KMS-11 (cell line): ENCODE measurements around the gene SPINK4.

ENCODE experiments used
- H2AFZ ChIP-seq: fragments of 200-600 bp; sonication (generic); 2 replicates; pipeline ENCODE4 v1.6.1; 2016; ENCODE audit warnings: antibody characterized with exemption, mixed run types, low read depth
- H3K27ac ChIP-seq: fragments of 200-600 bp; sonication (generic); 2 replicates; pipeline ENCODE4 v1.6.1; 2016; ENCODE audit warnings: mild to moderate bottlenecking, mixed run types
- H3K27me3 ChIP-seq: fragments of 200-600 bp; sonication (generic); 2 replicates; pipeline ENCODE4 v1.6.1; 2017; ENCODE audit warnings: mild to moderate bottlenecking, low read depth, mixed run types, moderate library complexity; ENCODE audit not compliant: insufficient read depth
- H3K36me3 ChIP-seq: fragments of 200-600 bp; sonication (generic); 2 replicates; pipeline ENCODE4 v1.6.1; 2017; ENCODE audit warnings: mild to moderate bottlenecking, mixed run types; ENCODE audit not compliant: insufficient read depth
- H3K4me1 ChIP-seq: fragments of 200-600 bp; sonication (generic); 2 replicates; pipeline ENCODE4 v1.6.1; 2016; ENCODE audit warnings: mild to moderate bottlenecking, low read depth, mixed run types; ENCODE audit not compliant: poor library complexity, severe bottlenecking
- H3K4me2 ChIP-seq: fragments of 200-600 bp; sonication (generic); 2 replicates; pipeline ENCODE4 v1.7.0; 2016; ENCODE audit warnings: mild to moderate bottlenecking, mixed run types
- H3K4me3 ChIP-seq: fragments of 200-600 bp; sonication (generic); IDR thresholded peaks from 2 replicates; pipeline ENCODE4 v1.6.1; 2017; ENCODE audit warnings: low read depth, low read length, mixed read lengths; ENCODE audit not compliant: insufficient read depth
- H3K79me2 ChIP-seq: fragments of 200-600 bp; sonication (generic); 2 replicates; pipeline ENCODE4 v1.6.1; 2016; ENCODE audit warnings: low read depth, mixed run types; ENCODE audit not compliant: insufficient read depth
- H3K9ac ChIP-seq: fragments of 200-600 bp; sonication (generic); 2 replicates; pipeline ENCODE4 v1.6.1; 2016; ENCODE audit warnings: mild to moderate bottlenecking, mixed run types
- H4K20me1 ChIP-seq: fragments of 200-600 bp; sonication (generic); 2 replicates; pipeline ENCODE4 v1.6.1; 2016; ENCODE audit warnings: mild to moderate bottlenecking, mixed run types; ENCODE audit not compliant: insufficient read depth
- TF ChIP-seq, protein P1 (sequence below): fragments of 200-600 bp; sonication (generic); conservative IDR thresholded peaks from 2 replicates; pipeline ENCODE4 v1.6.1; 2017; ENCODE audit warnings: low read depth, mild to moderate bottlenecking, antibody characterized with exemption, low read length, moderate library complexity, mixed read lengths

SPINK4 gene

DNA sequence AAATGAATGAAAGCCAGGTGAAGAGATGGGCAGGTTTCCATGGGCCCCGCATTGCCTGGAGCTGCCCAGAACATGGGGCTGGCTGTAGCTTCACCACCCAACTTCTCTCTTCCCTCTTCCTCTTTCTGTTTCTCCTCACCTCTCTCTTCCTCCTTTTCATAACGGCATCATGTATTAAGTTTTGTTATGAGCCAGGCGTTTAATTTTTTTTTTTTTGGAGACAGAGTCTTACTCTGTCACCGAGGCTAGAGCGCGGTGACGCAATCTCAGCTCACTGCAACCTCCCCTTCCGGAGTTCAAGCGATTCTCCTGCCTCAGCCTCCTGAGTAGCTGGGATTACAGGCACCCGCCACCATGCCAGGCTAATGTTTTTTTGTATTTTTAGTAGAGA lies 13.0 kb upstream of the SPINK4 start:
- H3K27me3 ChIP-seq, result no peaks in the 10 kb centered on the region
- no peak overlapping the region for H3K9ac ChIP-seq
- TF ChIP-seq, protein P1, sequence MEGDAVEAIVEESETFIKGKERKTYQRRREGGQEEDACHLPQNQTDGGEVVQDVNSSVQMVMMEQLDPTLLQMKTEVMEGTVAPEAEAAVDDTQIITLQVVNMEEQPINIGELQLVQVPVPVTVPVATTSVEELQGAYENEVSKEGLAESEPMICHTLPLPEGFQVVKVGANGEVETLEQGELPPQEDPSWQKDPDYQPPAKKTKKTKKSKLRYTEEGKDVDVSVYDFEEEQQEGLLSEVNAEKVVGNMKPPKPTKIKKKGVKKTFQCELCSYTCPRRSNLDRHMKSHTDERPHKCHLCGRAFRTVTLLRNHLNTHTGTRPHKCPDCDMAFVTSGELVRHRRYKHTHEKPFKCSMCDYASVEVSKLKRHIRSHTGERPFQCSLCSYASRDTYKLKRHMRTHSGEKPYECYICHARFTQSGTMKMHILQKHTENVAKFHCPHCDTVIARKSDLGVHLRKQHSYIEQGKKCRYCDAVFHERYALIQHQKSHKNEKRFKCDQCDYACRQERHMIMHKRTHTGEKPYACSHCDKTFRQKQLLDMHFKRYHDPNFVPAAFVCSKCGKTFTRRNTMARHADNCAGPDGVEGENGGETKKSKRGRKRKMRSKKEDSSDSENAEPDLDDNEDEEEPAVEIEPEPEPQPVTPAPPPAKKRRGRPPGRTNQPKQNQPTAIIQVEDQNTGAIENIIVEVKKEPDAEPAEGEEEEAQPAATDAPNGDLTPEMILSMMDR, result no peak
- peaks cover 22% of the 10 kb centered on the region for H3K4me1 ChIP-seq
- no peak overlapping the region for H3K4me2 ChIP-seq
- no peak overlapping the region for H3K27ac ChIP-seq
- H3K4me3 ChIP-seq, result no peak overlapping the region
- H2AFZ ChIP-seq, result no peak overlapping the region
- H4K20me1 ChIP-seq, result no peaks in the 10 kb centered on the region
- no peaks in the 10 kb centered on the region for H3K36me3 ChIP-seq
- no peaks in the 10 kb centered on the region for H3K79me2 ChIP-seq

DNA sequence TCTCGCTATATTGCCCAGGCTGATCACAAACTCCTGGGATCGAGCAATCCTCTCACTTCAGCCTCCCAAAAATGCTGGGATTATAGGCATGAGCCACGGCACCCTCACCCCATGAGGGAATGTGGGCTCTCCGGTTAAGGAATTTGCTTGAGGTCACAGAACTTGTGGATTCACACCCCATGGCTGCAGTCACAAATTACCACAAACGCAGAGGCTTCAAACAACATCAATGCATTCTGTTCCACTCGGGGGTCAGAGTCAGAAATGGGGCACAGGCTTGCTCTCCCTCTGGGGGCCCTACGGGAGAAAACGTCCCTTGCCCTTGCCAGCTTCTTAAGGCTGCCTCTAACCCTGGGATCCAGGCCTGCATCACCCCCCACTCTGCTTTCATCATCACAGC lies 12.2 kb upstream of the SPINK4 start:
- TF ChIP-seq, protein P1, result no peak
- no peaks in the 10 kb centered on the region for H3K27me3 ChIP-seq
- H3K36me3 ChIP-seq, result no peaks in the 10 kb centered on the region
- no peak overlapping the region for H3K9ac ChIP-seq
- H4K20me1 ChIP-seq, result no peaks in the 10 kb centered on the region
- H3K4me1 ChIP-seq, result peaks cover 14% of the 10 kb centered on the region
- H3K4me2 ChIP-seq, result no peak overlapping the region
- H3K27ac ChIP-seq, result no peak overlapping the region
- no peak overlapping the region for H3K4me3 ChIP-seq
- H2AFZ ChIP-seq, result no peak overlapping the region
- H3K79me2 ChIP-seq, result no peaks in the 10 kb centered on the region

DNA sequence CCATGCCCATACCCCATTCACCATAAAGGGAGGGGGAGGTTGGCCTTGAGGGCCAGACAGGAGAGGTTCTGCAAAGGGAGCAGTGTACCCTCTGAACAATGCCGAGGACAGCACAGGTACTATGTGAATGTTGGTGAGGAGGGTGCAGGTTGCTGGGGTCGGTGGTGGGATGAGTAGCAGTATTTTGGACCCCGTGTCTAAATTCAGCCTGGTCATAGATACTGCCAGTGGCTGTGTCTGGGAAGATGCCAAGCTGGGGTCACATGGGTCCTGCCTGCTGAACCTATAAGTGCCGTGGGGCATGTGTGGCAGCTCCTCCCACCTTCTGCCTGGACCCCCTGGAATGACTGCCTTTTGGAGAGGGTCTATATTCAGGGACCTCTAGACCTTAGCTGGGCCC lies 11.4 kb upstream of the SPINK4 start:
- no peak overlapping the region for H3K9ac ChIP-seq
- H3K4me3 ChIP-seq, result no peak overlapping the region
- H3K4me2 ChIP-seq, result no peak overlapping the region
- H3K36me3 ChIP-seq, result no peaks in the 10 kb centered on the region
- H3K27ac ChIP-seq, result no peak overlapping the region
- peaks cover 10% of the 10 kb centered on the region for H3K4me1 ChIP-seq
- TF ChIP-seq, protein P1, result no peak
- H3K79me2 ChIP-seq, result no peaks in the 10 kb centered on the region
- no peaks in the 10 kb centered on the region for H4K20me1 ChIP-seq
- H3K27me3 ChIP-seq, result no peaks in the 10 kb centered on the region
- H2AFZ ChIP-seq, result no peak overlapping the region

DNA sequence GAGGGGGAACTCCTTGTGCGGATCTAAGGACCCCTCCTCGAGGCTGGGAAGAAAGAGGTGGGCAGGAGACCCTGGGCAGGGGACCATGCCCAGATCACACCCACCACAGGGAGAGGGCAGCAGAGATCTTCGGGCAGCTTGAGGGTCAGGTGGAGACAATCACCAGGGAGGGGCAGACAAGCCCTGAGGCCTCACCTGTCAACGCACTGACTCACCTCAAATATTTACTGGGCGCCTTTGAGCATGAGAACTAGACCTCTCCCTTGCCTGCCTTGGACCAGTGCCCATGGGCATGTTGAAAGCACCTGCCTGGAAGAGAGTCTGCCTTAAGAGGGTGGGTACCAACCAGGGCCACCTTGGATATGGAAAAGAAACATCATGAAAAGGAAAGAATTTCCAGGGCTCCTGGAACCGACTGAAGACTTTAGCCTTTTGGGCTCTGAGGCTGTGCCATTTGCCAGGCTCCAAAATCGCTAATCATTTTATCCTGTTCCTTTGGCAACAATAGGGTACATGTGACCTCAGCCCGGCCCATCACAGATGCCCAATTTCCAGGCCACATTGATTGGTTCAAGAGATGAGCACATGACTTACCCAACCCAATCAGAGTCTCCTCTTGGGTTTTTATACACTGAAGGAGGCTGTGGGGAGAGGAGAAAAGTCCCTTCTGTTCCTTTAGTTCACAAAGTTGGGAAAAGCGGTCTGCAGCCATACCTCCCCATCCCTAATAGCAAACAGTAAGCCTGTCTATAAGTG lies 10.4 kb upstream of the SPINK4 start:
- Histone ChIP-seq H3K4me2 (no peak overlapping the region), H3K9ac (no peak overlapping the region)

More for the DNA sequence above, 10.4 kb upstream of the SPINK4 start:
- TF ChIP-seq, protein P1, result no peak
- Histone ChIP-seq H3K27ac (no peak overlapping the region), H3K4me1 (peaks cover 9% of the 10 kb centered on the region), H3K4me3 (no peak overlapping the region), H3K79me2 (no peaks in the 10 kb centered on the region), H3K27me3 (no peaks in the 10 kb centered on the region), H4K20me1 (no peaks in the 10 kb centered on the region), H3K36me3 (no peaks in the 10 kb centered on the region), H2AFZ (no peak overlapping the region)
